Hematopoietic multipotent progenitor cell treated with erythropoietin and hydrocortisone succinate and interleukin-3 and kit ligand, for 6 days (in vitro differentiated cells): ENCODE measurements around the gene SYTL2.
A peak's percentile ranks its signal among the peaks of the same experiment; 100 is the strongest.

Source experiments
- DNase-seq: peaks from one replicate; pipeline ENCODE4 v3.0.0-alpha.2; 2015

Gene SYTL2

DNA sequence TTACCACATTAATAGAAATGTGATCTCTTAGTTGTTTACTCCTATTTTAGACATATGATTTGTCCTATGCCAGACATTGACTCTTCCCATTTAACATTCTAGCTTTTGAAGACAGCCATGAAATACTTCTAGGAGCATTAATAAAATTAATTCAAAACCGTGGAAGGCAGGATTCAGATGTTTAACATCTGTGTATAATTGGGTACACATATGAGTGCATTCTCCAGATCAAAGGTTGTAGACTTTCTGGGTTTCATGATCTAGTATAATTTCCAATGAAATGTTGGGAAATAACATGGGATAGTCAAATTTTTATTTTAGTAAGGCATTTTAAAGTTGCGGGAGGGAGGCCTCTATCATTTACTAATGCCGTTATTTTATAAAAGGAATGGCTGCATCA, 89.8 kb downstream of the SYTL2 start:
- no peak for DNase-seq

DNA sequence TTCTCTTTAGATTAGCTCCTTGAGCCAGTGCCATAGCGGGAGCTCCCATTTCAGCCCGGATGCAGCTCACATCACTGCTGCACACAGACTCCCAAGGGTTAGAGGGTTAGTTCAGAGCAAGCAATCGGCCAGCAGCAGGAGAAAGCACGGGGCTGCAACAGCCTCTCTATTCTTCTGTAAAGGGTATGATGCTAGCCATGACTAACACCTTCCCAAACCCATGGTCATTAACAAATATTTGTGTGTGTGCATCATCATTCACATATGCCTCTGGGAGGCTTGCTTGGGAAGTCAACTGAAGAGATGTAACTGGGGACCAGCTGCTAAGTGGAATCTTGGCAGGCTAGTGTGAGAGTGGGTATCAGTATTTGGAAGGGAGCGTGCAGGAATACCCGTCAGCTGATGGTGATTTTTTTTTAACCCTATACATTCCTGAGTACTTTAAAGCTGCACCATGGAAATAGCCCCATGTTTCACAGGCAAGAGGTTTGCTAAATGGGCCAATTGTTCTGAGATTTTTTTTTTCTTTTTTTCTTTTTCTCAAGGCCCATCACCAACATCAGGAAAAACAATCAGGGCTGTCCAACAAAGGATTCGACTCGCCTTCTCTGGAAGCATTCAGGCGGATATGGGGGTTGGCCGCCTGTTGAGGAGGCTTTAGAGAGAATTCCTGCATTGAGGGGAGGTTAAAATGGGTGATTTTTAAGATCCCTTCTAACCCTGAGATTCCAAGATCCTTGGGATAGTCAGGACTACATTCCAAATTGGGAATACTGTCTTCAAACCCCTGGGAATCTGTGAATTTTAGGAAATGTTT, 91.7 kb downstream of the SYTL2 start:
- DNase-seq, result no peak

GRCh38 chr11:85718126-85718943, 92.6 kb downstream of the SYTL2 start:
- no peak for DNase-seq

GRCh38 chr11:85717429-85717828, 93.5 kb downstream of the SYTL2 start:
- no peak for DNase-seq

- no peak for DNase-seq
Observed at GRCh38 chr11:85712953-85713352, 98.0 kb downstream of the SYTL2 start.

DNA sequence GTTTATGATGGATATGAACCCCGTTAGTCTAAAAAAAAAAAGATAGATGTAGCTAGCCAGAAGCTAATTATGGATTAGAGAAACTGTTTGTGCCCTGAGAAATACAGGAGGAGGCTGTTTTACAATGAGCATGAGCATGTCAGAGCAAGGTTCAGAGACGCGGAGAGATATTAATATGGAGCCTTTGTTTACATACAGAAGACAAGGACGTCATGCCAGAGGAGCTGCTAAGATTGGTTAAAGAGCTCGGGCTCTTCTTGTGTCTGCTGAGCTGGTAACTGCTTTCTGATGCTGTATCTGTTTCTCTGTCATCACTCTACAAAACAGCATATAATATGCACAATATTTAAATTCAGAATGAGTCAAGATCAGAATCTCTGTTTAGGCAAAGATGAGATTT, 100.0 kb downstream of the SYTL2 start:
- DNase-seq, result no peak

DNA sequence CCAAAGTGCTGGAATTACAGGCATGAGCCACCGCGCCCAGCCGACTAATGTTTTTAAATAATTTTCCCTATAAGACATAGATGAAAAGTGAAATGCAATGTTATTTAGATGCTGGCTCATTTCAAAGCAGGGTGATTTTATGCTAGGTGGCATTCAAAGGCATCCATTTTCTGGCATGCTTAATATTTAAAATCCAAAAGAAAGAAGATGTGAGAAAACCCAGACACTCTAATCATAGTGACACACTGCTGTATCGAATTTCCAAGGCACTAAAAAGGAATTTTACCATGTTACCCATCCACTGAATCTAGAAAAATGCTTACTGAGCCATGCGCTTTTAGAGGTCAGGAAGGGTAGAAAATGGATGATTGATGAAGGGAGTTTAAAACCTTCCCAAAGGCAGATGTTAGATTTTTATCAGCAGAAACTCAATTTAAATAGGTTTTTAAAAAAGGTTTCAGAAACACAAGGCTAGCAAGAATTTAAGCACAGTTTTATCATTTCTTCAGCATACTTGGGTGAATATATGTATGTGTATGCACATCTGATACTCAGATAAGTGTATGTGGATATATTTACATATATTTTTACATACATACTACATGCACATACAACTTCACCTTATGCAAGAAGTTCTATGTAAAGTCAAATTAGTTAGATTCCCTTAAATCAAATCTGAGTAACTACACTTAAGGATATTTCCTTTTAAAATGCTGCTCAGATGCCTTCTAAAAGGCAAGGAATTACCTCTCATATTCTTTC, 100.8 kb downstream of the SYTL2 start:
- no peak for DNase-seq

GRCh38 chr11:85705800-85706199, 105.1 kb downstream of the SYTL2 start:
- DNase-seq, result no peak

DNA sequence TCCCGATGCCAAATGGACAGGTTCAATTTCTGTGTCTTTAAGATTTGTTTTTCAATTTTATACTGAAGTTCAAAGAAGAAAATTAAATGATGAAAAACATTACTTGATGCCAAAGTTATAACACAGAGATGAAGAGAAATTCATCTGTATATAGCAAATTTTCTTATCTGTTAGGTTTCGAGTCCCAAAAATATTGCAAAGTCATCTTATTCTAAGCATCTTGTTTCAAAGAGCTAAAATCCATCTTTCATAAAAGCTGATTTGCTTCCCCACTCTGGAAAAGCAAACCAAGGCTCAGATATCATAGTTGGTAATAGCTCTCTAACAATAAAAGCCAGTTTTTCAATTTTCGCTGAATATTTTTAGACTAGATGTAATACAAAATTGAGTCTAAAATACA, 106.0 kb downstream of the SYTL2 start:
- DNase-seq, result no peak

DNA sequence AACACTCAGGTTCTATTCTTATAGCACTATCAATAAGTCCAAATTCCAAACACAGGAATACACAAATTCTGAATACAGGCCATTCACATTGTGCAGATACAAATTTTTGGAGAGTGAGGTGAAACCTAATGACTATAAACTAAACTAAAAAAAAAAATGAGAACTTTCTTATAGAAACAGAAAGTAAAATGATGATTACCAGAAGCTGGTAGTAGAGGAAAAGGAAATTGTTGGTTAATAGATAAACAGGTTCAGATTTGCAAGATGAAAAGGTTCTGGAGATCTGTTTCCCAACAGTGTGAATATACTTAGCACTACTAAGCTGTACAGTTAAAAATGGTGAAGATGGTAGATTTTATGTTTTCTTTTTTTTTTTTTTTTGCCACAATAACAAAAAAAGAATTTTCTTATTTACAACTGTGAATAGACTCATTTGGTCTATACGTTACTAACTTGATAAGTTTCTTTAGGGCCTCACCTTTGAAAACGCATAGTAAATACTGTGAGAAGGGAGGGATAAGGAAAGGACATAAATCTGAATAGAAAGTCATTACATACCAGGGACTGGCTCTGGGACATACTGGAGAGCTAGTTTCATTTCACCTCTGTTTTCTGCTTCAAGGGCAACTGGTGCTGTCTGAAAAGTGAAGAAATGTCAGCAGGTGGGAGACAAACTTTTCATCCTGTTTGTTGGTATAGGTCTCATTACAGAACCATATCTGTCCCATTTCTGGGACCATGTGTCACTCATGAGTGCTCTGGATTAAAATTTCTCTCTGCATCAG, 110.8 kb downstream of the SYTL2 start:
- DNase-seq, result peak; percentile 12

- DNase-seq, result no peak
Observed at GRCh38 chr11:85698195-85698594, 112.7 kb downstream of the SYTL2 start.

GRCh38 chr11:85697747-85698146, 113.2 kb downstream of the SYTL2 start:
- no peak for DNase-seq

GRCh38 chr11:85695546-85695945, 115.4 kb downstream of the SYTL2 start:
- no peak for DNase-seq

- peak; percentile 75 for DNase-seq
Observed at GRCh38 chr11:85694385-85694980, 116.5 kb downstream of the SYTL2 start.

- no peak for DNase-seq
Observed at GRCh38 chr11:85685820-85686459, 125.0 kb downstream of the SYTL2 start, which contains the start of gene CCDC89. CCDC89 (minus strand) TSS chr11:85686195; CDS start chr11:85686130, 65 bp downstream.

DNA sequence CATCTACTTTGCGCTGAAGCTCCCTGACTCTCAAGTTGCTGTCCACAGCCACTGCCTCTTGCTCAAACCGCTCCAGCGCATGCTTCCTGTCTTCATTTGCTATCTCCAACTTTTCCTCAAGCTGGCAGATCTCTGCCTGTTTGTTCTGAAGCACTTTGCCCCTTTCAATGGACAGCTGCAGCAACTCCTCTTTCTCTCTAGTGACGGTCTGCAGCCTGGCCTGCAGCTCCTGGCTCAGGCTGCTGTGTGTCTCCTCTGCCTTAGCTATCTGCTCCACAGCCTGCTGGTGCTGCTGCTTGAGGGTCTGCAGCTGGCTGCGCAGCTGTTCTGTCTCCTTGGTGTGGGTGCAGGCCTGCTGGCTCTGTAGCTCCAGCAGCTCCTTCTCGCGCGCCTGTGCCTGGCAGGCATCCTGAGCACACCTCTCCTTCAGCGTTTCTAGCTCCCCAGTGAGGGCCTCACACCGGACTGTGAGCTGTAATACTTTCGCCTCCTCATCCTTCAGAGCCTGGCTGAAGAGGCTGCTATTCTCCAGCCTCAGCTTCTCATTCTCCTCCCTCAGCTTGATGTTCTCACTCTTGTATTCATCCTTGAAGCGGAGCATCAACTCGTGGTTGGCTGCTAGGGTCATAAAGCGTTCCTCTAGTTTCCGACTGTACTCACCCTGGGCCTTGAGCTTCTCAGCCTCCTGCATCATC, 125.7 kb downstream of the SYTL2 start:
- DNase-seq, result no peak

DNA sequence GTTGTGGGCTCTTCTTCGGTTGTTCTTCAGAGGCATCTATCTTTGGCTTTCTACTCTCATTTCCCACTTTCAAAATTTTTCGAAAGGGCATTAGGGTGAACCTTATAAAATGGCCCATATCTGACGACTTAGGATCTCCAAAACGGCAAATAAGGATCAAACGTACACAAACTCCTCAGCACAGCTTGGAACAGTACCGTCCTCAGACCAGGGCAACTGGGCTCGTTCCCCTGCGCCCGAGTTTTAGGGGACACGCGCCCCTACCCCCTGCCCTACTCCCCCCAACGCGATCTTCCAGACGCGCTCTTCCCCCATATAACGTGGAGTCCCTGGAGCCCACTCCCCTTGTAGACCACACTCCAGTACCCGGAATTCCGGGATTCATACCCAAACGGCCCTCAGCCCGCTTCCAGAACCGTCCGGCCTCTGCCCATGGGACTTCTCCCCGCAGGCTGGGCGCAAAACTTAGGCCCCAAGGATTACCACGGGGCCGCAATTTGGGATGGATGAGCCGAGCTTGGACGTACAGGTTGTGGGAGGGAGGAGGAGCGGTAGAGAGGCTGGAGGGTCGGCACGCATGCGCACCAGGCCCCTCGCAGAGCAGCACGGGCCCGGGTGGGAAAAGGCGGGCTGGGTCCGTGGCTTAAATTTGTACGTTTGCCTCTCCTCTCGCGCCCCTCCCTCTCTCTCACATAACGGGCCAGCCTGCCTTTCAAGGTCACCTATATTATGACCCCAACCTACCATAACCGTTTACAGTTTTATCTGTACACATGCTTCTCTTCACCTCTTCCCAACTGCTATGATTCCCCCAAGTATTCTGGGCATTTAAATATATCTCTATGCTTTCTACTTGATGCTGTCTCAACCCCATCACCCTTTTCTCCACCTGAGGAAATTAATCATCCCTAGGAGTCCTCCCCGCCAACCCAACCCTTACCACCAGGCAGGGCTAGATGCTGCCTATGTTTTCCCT, 128.3 kb downstream of the SYTL2 start:
- DNase-seq, result peak; percentile 79

DNA sequence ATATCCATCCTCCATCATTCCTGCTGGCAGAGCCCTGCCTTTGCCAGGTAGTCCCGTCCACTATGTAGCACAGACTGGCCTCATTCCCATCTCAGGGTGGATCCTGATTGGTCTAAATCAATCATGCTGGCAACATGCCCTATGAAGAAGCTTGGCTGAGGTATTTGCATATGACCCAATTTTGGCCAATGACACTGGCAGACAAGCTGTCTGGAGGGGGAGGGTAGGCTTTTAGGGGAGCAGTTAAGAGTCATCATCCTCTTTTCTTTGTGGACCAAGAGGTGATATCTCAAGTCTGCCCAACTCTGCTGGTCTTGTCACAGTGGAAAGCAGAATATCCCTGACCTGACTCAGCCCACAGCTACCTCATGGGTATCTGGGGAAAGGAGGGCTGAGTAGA, 130.0 kb downstream of the SYTL2 start:
- peak; percentile 35 for DNase-seq

- DNase-seq, result no peak
Observed at GRCh38 chr11:85679576-85679975, 131.4 kb downstream of the SYTL2 start.

- no peak for DNase-seq
Observed at GRCh38 chr11:85673393-85673792, 137.5 kb downstream of the SYTL2 start.
